ENCODE measurements around the gene SLC38A9.

Gene SLC38A9

DNA sequence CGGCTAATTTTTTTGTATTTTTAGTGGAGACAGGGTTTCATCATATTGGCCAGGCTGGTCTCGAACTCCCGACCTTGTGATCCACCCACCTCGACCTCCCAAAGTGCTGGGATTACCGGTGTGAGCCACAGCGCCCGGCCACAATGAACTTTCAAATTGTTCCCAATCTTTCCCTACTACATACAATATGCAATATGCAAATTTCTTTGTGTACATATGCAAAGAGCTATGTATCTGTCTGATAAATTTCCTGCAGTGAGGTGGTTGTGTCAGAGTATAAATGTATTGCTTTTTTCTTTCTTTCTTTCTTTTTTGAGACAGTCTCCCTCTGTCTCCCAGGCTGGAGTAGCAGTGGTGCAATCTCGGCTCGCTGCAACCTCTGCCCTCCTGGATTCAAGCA, 128.5 kb downstream of the SLC38A9 start:
- no peak for DNase-seq (ENCODE audit: low read depth, low spot score)

DNA sequence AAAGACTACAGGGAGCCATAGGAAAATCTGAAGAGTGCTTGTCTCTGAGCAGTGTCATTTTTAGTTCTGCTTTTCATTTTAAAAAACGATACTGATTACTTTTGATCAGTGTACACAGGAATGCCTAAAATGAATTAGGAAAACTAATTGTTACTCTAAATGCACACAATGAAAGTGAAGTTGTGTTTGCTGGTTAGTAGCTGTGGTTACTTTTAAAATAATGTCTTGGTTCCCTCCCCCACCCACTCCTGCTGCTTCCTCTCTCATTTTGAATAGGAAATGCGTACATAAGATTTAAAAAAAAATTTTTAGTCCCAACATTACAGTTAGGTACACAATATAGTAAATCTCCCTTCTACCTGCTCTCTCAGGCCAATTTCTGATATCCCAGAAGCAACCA, 129.9 kb downstream of the SLC38A9 start:
- DNase-seq (ENCODE audit: low read depth, low spot score): no peak

- no peak for DNase-seq (ENCODE audit: low read depth, low spot score)
Observed at GRCh38 chr5:55580042-55580441, 132.1 kb downstream of the SLC38A9 start.

DNA sequence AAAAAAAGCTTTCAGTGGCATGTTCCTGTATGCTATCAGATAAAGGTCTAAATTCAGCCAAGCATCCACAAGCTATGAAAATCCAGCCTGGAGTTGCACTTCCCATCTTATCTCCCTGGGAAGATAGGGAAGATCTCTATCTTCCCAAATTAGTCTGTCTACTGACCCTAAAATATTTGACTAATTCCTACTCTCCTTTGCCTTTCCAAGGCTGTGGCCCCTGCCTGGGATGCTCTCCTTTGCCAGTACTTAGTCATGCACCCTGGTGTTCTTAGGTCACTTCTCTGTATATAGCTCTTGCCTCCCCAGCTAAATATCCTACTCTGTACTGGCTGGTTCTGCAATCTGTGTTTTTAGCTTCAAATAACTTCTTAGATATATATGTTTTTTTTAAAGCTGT, 133.4 kb downstream of the SLC38A9 start:
- DNase-seq (ENCODE audit: low read depth, low spot score): no peak

GRCh38 chr5:55577353-55578060, 134.6 kb downstream of the SLC38A9 start:
- no peak for DNase-seq (ENCODE audit: low read depth, low spot score)

DNA sequence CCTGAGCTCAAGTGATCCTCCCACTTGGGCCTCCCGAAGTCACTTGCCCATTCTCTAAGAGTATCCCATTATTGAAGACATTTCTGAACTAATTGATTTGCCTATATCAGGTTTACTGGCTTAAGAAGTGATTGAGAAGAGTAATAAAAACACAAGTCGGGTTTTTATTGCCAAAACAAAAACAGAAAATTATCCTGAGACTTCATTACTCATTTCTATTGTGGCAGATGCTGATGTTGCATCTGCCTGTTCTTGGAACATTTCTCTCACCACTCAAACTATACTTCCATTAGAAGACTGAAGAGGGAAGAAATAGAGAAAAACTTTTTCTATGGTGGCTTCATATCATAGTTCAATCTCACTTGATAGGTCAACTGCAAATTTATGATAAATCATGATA, 135.5 kb downstream of the SLC38A9 start:
- DNase-seq (ENCODE audit: low read depth, low spot score): no peak

Measured in ELF-1 (cell line).